SJCRH30 (cell line): ENCODE measurements around the gene GCNT3. TPM values are rescaled to one million over a fixed set of nuclear protein-coding genes. Genes with fewer than 3 reads are reported as not detected.

Experiments used
- DNase-seq, 2 experiments: peaks; one replicate each; pipeline ENCODE4 v3.0.0-alpha.2; 2015 to 2020
- H3K27ac ChIP-seq: fragments of 250-450 bp; sonication (Bioruptor Pico); 2 replicates; pipeline ENCODE4 v1.5.1; 2020; ENCODE audit warnings: mild to moderate bottlenecking, moderate library complexity
- H3K27me3 ChIP-seq: fragments of 250-450 bp; sonication (Bioruptor Pico); 2 replicates; pipeline ENCODE4 v1.5.1; 2020; ENCODE audit warnings: mild to moderate bottlenecking, moderate library complexity
- H3K36me3 ChIP-seq: fragments of 250-450 bp; sonication (Bioruptor Pico); 2 replicates; pipeline ENCODE4 v1.5.1; 2020; ENCODE audit warnings: mild to moderate bottlenecking, moderate library complexity
- H3K4me1 ChIP-seq: fragments of 250-450 bp; sonication (Bioruptor Pico); 2 replicates; pipeline ENCODE4 v1.5.1; 2020; ENCODE audit warnings: mild to moderate bottlenecking, moderate library complexity
- H3K4me3 ChIP-seq: fragments of 250-450 bp; sonication (Bioruptor Pico); 2 replicates; pipeline ENCODE4 v1.5.1; 2020; ENCODE audit warnings: mild to moderate bottlenecking, moderate library complexity
- H3K9me3 ChIP-seq: fragments of 250-450 bp; sonication (Bioruptor Pico); replicated peaks from 2 replicates; pipeline ENCODE4 v1.5.1; 2020; ENCODE audit warnings: mild to moderate bottlenecking, moderate library complexity
- total RNA-seq: library from RNA; depleted of rRNA; stranded (reverse); fragments of >200 nt; shearing (Covaris generic); gene quantifications from 2 replicates; pipeline ENCODE4 v1.2.3, GENCODE V29; 2014; rRNA removed

The GCNT3 gene
- 0.08 TPM in 1 of 2 replicates, not detected in the other for total RNA-seq

- Histone ChIP-seq H3K27me3 (no peaks in the 10 kb centered on the region), H3K27ac (no peak within 1 kb of the TSS), H3K4me1 (no peaks in the 10 kb centered on the region), H3K9me3 (0 out of 2 replicates have a peak, but pooled peaks cover 2% of the 10 kb centered on the region), H3K36me3 (no peaks in the 10 kb centered on the region), H3K4me3 (no peak within 1 kb of the TSS)
- DNase-seq, result no peak
Measured at GRCh38 chr15:59611276-59612260, at the start of gene GCNT3. GCNT3 (plus strand) TSS chr15:59611783; CDS start chr15:59618239, 6,456 bp downstream.

GRCh38 chr15:59562448-59563186 is 49.0 kb upstream of the GCNT3 start:
- no peak for DNase-seq
- H3K4me1 ChIP-seq, result no peaks in the 10 kb centered on the region
- H3K27ac ChIP-seq, result no peak overlapping the region
- H3K4me3 ChIP-seq, result no peak overlapping the region
- H3K27me3 ChIP-seq, result no peaks in the 10 kb centered on the region
- no peaks in the 10 kb centered on the region for H3K9me3 ChIP-seq
- H3K36me3 ChIP-seq, result no peaks in the 10 kb centered on the region

GRCh38 chr15:59565299-59565698 is 46.3 kb upstream of the GCNT3 start:
- no peaks in the 10 kb centered on the region for H3K4me1 ChIP-seq
- DNase-seq, result no peak
- no peak overlapping the region for H3K4me3 ChIP-seq
- no peak overlapping the region for H3K27ac ChIP-seq
- H3K9me3 ChIP-seq, result no peaks in the 10 kb centered on the region
- no peaks in the 10 kb centered on the region for H3K36me3 ChIP-seq
- H3K27me3 ChIP-seq, result no peaks in the 10 kb centered on the region

GRCh38 chr15:59567324-59567723 is 44.3 kb upstream of the GCNT3 start:
- H3K4me1 ChIP-seq, result no peaks in the 10 kb centered on the region
- no peak overlapping the region for H3K27ac ChIP-seq
- no peaks in the 10 kb centered on the region for H3K9me3 ChIP-seq
- no peak for DNase-seq
- H3K27me3 ChIP-seq, result no peaks in the 10 kb centered on the region
- no peaks in the 10 kb centered on the region for H3K36me3 ChIP-seq
- no peak overlapping the region for H3K4me3 ChIP-seq

- Histone ChIP-seq H3K4me1 (no peaks in the 10 kb centered on the region), H3K27ac (no peak overlapping the region), H3K9me3 (no peaks in the 10 kb centered on the region), H3K27me3 (no peaks in the 10 kb centered on the region), H3K36me3 (no peaks in the 10 kb centered on the region), H3K4me3 (no peak overlapping the region)
- DNase-seq, result no peak
Measured at GRCh38 chr15:59569477-59569876, 42.1 kb upstream of the GCNT3 start.

GRCh38 chr15:59570315-59570714 is 41.3 kb upstream of the GCNT3 start:
- H3K27ac ChIP-seq, result no peak overlapping the region
- no peak for DNase-seq
- H3K36me3 ChIP-seq, result no peaks in the 10 kb centered on the region
- H3K4me3 ChIP-seq, result no peak overlapping the region
- no peaks in the 10 kb centered on the region for H3K4me1 ChIP-seq
- no peaks in the 10 kb centered on the region for H3K27me3 ChIP-seq
- H3K9me3 ChIP-seq, result no peaks in the 10 kb centered on the region

GRCh38 chr15:59571606-59572005 is 40.0 kb upstream of the GCNT3 start:
- no peak overlapping the region for H3K4me3 ChIP-seq
- H3K27me3 ChIP-seq, result no peaks in the 10 kb centered on the region
- H3K9me3 ChIP-seq, result no peaks in the 10 kb centered on the region
- DNase-seq, result no peak
- H3K36me3 ChIP-seq, result no peaks in the 10 kb centered on the region
- H3K27ac ChIP-seq, result no peak overlapping the region
- H3K4me1 ChIP-seq, result no peaks in the 10 kb centered on the region

GRCh38 chr15:59583088-59583487 is 28.5 kb upstream of the GCNT3 start:
- Histone ChIP-seq H3K36me3 (no peaks in the 10 kb centered on the region), H3K4me3 (no peak overlapping the region), H3K9me3 (no peaks in the 10 kb centered on the region), H3K27ac (no peak overlapping the region), H3K4me1 (no peaks in the 10 kb centered on the region), H3K27me3 (no peaks in the 10 kb centered on the region)
- no peak for DNase-seq

- no peaks in the 10 kb centered on the region for H3K9me3 ChIP-seq
- no peaks in the 10 kb centered on the region for H3K36me3 ChIP-seq
- no peak for DNase-seq
- no peak overlapping the region for H3K4me3 ChIP-seq
- no peak overlapping the region for H3K27ac ChIP-seq
- no peaks in the 10 kb centered on the region for H3K27me3 ChIP-seq
- H3K4me1 ChIP-seq, result peaks cover 10% of the 10 kb centered on the region
Measured at GRCh38 chr15:59587085-59587826, 24.3 kb upstream of the GCNT3 start.

- H3K9me3 ChIP-seq, result no peaks in the 10 kb centered on the region
- H3K36me3 ChIP-seq, result no peaks in the 10 kb centered on the region
- no peak overlapping the region for H3K27ac ChIP-seq
- H3K27me3 ChIP-seq, result no peaks in the 10 kb centered on the region
- DNase-seq, result no peak
- no peak overlapping the region for H3K4me3 ChIP-seq
- H3K4me1 ChIP-seq, result peaks cover 10% of the 10 kb centered on the region
Measured at GRCh38 chr15:59590027-59590426, 21.6 kb upstream of the GCNT3 start.

- peaks cover 10% of the 10 kb centered on the region for H3K4me1 ChIP-seq
- H3K27ac ChIP-seq, result no peak overlapping the region
- no peaks in the 10 kb centered on the region for H3K27me3 ChIP-seq
- H3K4me3 ChIP-seq, result peak overlapping the region; percentile 1; the same call in 1 of the 2 replicates
- H3K36me3 ChIP-seq, result no peaks in the 10 kb centered on the region
- DNase-seq, result peak in 1 of 2 experiments; percentile 16
- no peaks in the 10 kb centered on the region for H3K9me3 ChIP-seq
Measured at GRCh38 chr15:59591356-59591755, 20.2 kb upstream of the GCNT3 start.

GRCh38 chr15:59594493-59594942 is 17.1 kb upstream of the GCNT3 start:
- no peaks in the 10 kb centered on the region for H3K36me3 ChIP-seq
- H3K4me3 ChIP-seq, result no peak overlapping the region
- H3K9me3 ChIP-seq, result no peaks in the 10 kb centered on the region
- H3K27ac ChIP-seq, result no peak overlapping the region
- no peaks in the 10 kb centered on the region for H3K27me3 ChIP-seq
- peaks cover 10% of the 10 kb centered on the region for H3K4me1 ChIP-seq
- no peak for DNase-seq

GRCh38 chr15:59594991-59595390 is 16.6 kb upstream of the GCNT3 start:
- no peaks in the 10 kb centered on the region for H3K9me3 ChIP-seq
- H3K27ac ChIP-seq, result no peak overlapping the region
- no peaks in the 10 kb centered on the region for H3K27me3 ChIP-seq
- no peak for DNase-seq
- no peaks in the 10 kb centered on the region for H3K36me3 ChIP-seq
- H3K4me3 ChIP-seq, result no peak overlapping the region
- peaks cover 10% of the 10 kb centered on the region for H3K4me1 ChIP-seq

- H3K36me3 ChIP-seq, result no peaks in the 10 kb centered on the region
- peaks cover 10% of the 10 kb centered on the region for H3K4me1 ChIP-seq
- H3K27ac ChIP-seq, result no peak overlapping the region
- no peak overlapping the region for H3K4me3 ChIP-seq
- H3K27me3 ChIP-seq, result no peaks in the 10 kb centered on the region
- DNase-seq, result no peak
- H3K9me3 ChIP-seq, result no peaks in the 10 kb centered on the region
Measured at GRCh38 chr15:59595434-59595915, 16.1 kb upstream of the GCNT3 start.
